Central memory CD8-positive, alpha-beta T cell (primary cell): Measurements from ENCODE around the gene TARP.
"Not testable (repeated sequence)": the region's sequence is repeated elsewhere in the genome, so short reads cannot be mapped to it uniquely, and the experiment has no call there.

ENCODE experiments used
- ATAC-seq: fragments of 150-1000 bp; cut with Tn5 transposase; replicated peaks from 2 replicates; pipeline ENCODE4 v1.10.0; 2022; ENCODE audit warnings: mild to moderate bottlenecking, moderate FRiP score, moderate number of reproducible peaks; ENCODE audit not compliant: poor library complexity, severe bottlenecking; ENCODE audit errors: extremely low read depth
- DNase-seq, 2 donors: peaks; one replicate each; pipeline ENCODE4 v3.0.0; 2021; ENCODE audit warnings: low spot score in 2 of 2
- H3K27ac Mint-ChIP-seq: one replicate; pipeline ENCODE4 v1.8.0; 2022; ENCODE audit warnings: low read depth, mild to moderate bottlenecking, moderate library complexity, mixed read lengths
- H3K27me3 Mint-ChIP-seq: one replicate; pipeline ENCODE4 v1.8.0; 2022; ENCODE audit warnings: mixed read lengths
- H3K36me3 Mint-ChIP-seq: one replicate; pipeline ENCODE4 v1.8.0; 2022; ENCODE audit warnings: mild to moderate bottlenecking, moderate library complexity, mixed read lengths; ENCODE audit not compliant: insufficient read depth
- H3K4me1 Mint-ChIP-seq: one replicate; pipeline ENCODE4 v1.8.0; 2022; ENCODE audit warnings: mixed read lengths
- H3K4me3 Mint-ChIP-seq: one replicate; pipeline ENCODE4 v1.8.0; 2022; ENCODE audit warnings: mild to moderate bottlenecking, moderate library complexity, mixed read lengths
- H3K9me3 Mint-ChIP-seq: one replicate; pipeline ENCODE4 v1.8.0; 2022; ENCODE audit warnings: mixed read lengths

TARP gene

GRCh38 chr7:38270405-38270804, 3.0 kb downstream of the TARP start:
- not testable (repeated sequence) for DNase-seq, H3K4me3 Mint-ChIP-seq, H3K36me3 Mint-ChIP-seq, H3K27ac Mint-ChIP-seq, H3K9me3 Mint-ChIP-seq, H3K27me3 Mint-ChIP-seq, ATAC-seq, H3K4me1 Mint-ChIP-seq

- H3K4me1 Mint-ChIP-seq, DNase-seq, H3K36me3 Mint-ChIP-seq, H3K9me3 Mint-ChIP-seq, ATAC-seq, H3K27me3 Mint-ChIP-seq, H3K27ac Mint-ChIP-seq: not testable (repeated sequence)
- peak overlapping the region; percentile 50 for H3K4me3 Mint-ChIP-seq
Observed at GRCh38 chr7:38269704-38270346, 3.6 kb downstream of the TARP start.

GRCh38 chr7:38265958-38266357, 7.5 kb downstream of the TARP start:
- H3K27me3 Mint-ChIP-seq, H3K4me1 Mint-ChIP-seq, H3K9me3 Mint-ChIP-seq, DNase-seq, ATAC-seq, H3K27ac Mint-ChIP-seq: not testable (repeated sequence)
- peak overlapping the region; percentile 45 for H3K4me3 Mint-ChIP-seq
- peaks cover 19% of the 10 kb centered on the region for H3K36me3 Mint-ChIP-seq

- ATAC-seq, DNase-seq, H3K27ac Mint-ChIP-seq, H3K4me1 Mint-ChIP-seq, H3K9me3 Mint-ChIP-seq, H3K27me3 Mint-ChIP-seq: not testable (repeated sequence)
- Mint-ChIP-seq H3K4me3 (peak overlapping the region; percentile 48), H3K36me3 (peaks cover 21% of the 10 kb centered on the region)
Observed at GRCh38 chr7:38264602-38265001, 8.8 kb downstream of the TARP start.

GRCh38 chr7:38263274-38263673, 10.2 kb downstream of the TARP start:
- not testable (repeated sequence) for H3K9me3 Mint-ChIP-seq, DNase-seq, H3K27ac Mint-ChIP-seq, ATAC-seq, H3K4me3 Mint-ChIP-seq, H3K27me3 Mint-ChIP-seq, H3K4me1 Mint-ChIP-seq
- H3K36me3 Mint-ChIP-seq = peaks cover 23% of the 10 kb centered on the region

GRCh38 chr7:38262545-38262944, 10.9 kb downstream of the TARP start:
- no peaks in the 10 kb centered on the region for H3K27me3 Mint-ChIP-seq
- H3K4me1 Mint-ChIP-seq = no peaks in the 10 kb centered on the region
- no peak for ATAC-seq
- H3K27ac Mint-ChIP-seq = no peak overlapping the region
- no peaks in the 10 kb centered on the region for H3K9me3 Mint-ChIP-seq
- DNase-seq = no peak
- H3K4me3 Mint-ChIP-seq = no peak overlapping the region
- peaks cover 21% of the 10 kb centered on the region for H3K36me3 Mint-ChIP-seq

GRCh38 chr7:38262026-38262425, 11.4 kb downstream of the TARP start:
- Mint-ChIP-seq H3K36me3 (peaks cover 21% of the 10 kb centered on the region), H3K4me3 (peak overlapping the region; percentile 32), H3K27ac (peak overlapping the region; percentile 49)
- not testable (repeated sequence) for DNase-seq, ATAC-seq, H3K9me3 Mint-ChIP-seq, H3K4me1 Mint-ChIP-seq, H3K27me3 Mint-ChIP-seq

GRCh38 chr7:38261601-38262000, 11.8 kb downstream of the TARP start:
- not testable (repeated sequence) for DNase-seq, H3K4me1 Mint-ChIP-seq, H3K27me3 Mint-ChIP-seq, H3K9me3 Mint-ChIP-seq, ATAC-seq
- Mint-ChIP-seq H3K4me3 (peak overlapping the region; percentile 32), H3K27ac (peak overlapping the region; percentile 49), H3K36me3 (peaks cover 21% of the 10 kb centered on the region)

- not testable (repeated sequence) for H3K4me3 Mint-ChIP-seq, H3K9me3 Mint-ChIP-seq, H3K4me1 Mint-ChIP-seq, H3K27ac Mint-ChIP-seq, ATAC-seq, H3K27me3 Mint-ChIP-seq, DNase-seq
- peaks cover 19% of the 10 kb centered on the region for H3K36me3 Mint-ChIP-seq
Observed at GRCh38 chr7:38259157-38259556, 14.3 kb downstream of the TARP start.

- no peaks in the 10 kb centered on the region for H3K27me3 Mint-ChIP-seq
- DNase-seq (no peak), ATAC-seq (no peak)
- H3K4me3 Mint-ChIP-seq = no peak overlapping the region
- H3K9me3 Mint-ChIP-seq = no peaks in the 10 kb centered on the region
- no peak overlapping the region for H3K27ac Mint-ChIP-seq
- peaks cover 15% of the 10 kb centered on the region for H3K36me3 Mint-ChIP-seq
- no peaks in the 10 kb centered on the region for H3K4me1 Mint-ChIP-seq
Observed at GRCh38 chr7:38257350-38257677, 16.1 kb downstream of the TARP start.

- H3K27me3 Mint-ChIP-seq, DNase-seq, ATAC-seq, H3K9me3 Mint-ChIP-seq: not testable (repeated sequence)
- Mint-ChIP-seq H3K4me1 (peaks cover 47% of the 10 kb centered on the region), H3K27ac (peak overlapping the region; percentile 63), H3K36me3 (peaks cover 51% of the 10 kb centered on the region), H3K4me3 (peak overlapping the region; percentile 63)
Observed at GRCh38 chr7:38249849-38250248, 23.6 kb downstream of the TARP start.

GRCh38 chr7:38248069-38248567, 25.3 kb downstream of the TARP start:
- Mint-ChIP-seq H3K4me1 (peaks cover 62% of the 10 kb centered on the region), H3K27me3 (no peaks in the 10 kb centered on the region), H3K36me3 (peaks cover 64% of the 10 kb centered on the region), H3K27ac (peak overlapping the region; percentile 84), H3K4me3 (peak overlapping the region; percentile 71), H3K9me3 (no peaks in the 10 kb centered on the region)
- no peak for DNase-seq
- no peak for ATAC-seq

GRCh38 chr7:38245409-38245977, 27.9 kb downstream of the TARP start:
- ATAC-seq = peak; percentile 50
- Mint-ChIP-seq H3K4me1 (peaks cover 75% of the 10 kb centered on the region), H3K27ac (peak overlapping the region; percentile 91)

More at GRCh38 chr7:38245409-38245977, 27.9 kb downstream of the TARP start:
- Mint-ChIP-seq H3K9me3 (no peaks in the 10 kb centered on the region), H3K4me3 (peak overlapping the region; percentile 61), H3K36me3 (peaks cover 84% of the 10 kb centered on the region), H3K27me3 (no peaks in the 10 kb centered on the region)
- no peak for DNase-seq
